ENCODE data around the gene OR5M11. TPM values are rescaled to one million over a fixed set of nuclear protein-coding genes. Genes with fewer than 3 reads are reported as not detected.

The OR5M11 gene
- polyA plus RNA-seq, 1 donor from 2014 or later, result not detected

GRCh38 chr11:56495117-56495516, 47.9 kb downstream of the OR5M11 start:
- Histone ChIP-seq H3K4me3 (ENCODE audit: low read length) (no peak overlapping the region), H3K9me3 (ENCODE audit: low read length) (no peaks in the 10 kb centered on the region), H3K27me3 (ENCODE audit: insufficient read depth, low read depth, low read length) (no peaks in the 10 kb centered on the region), H3K36me3 (ENCODE audit: insufficient read depth, low read length) (no peaks in the 10 kb centered on the region), H3K79me2 (replicated peaks; ENCODE audit: insufficient read depth, low read length) (no peaks in the 10 kb centered on the region), H3K9ac (ENCODE audit: low read length) (no peak overlapping the region), H4K20me1 (ENCODE audit: insufficient read depth) (no peaks in the 10 kb centered on the region), H2AFZ (ENCODE audit: low read depth, low read length) (no peak overlapping the region), H3K9me2 (ENCODE audit: insufficient read depth, low read length) (no peaks in the 10 kb centered on the region), H3K4me2 (ENCODE audit: low read length) (no peak overlapping the region), H3K27ac (ENCODE audit: low read length) (no peak overlapping the region), H3F3A (ENCODE audit: insufficient read depth, low read length, poor library complexity, severe bottlenecking) (no peaks in the 10 kb centered on the region)
- TF ChIP-seq POLR2AphosphoS5 (IDR thresholded peaks at IDR 0.05) (no peak), EP300 (conservative IDR thresholded peaks at IDR 0.05; ENCODE audit: poor library complexity, severe bottlenecking) (no peak), MXI1 (conservative IDR thresholded peaks at IDR 0.05; ENCODE audit: poor library complexity, severe bottlenecking) (no peak), CTCF (IDR thresholded peaks at IDR 0.05; ENCODE audit: poor library complexity, severe bottlenecking) (no peak), RAD21 (conservative IDR thresholded peaks at IDR 0.05) (no peak), SMC3 (conservative IDR thresholded peaks at IDR 0.05; ENCODE audit: poor library complexity) (no peak), TAF1 (IDR thresholded peaks at IDR 0.05; ENCODE audit: low read depth) (no peak), REST (IDR thresholded peaks at IDR 0.05; ENCODE audit: borderline replicate concordance) (no peak), EZH2 (IDR thresholded peaks at IDR 0.05; ENCODE audit: borderline replicate concordance, insufficient read depth, low read length, poor library complexity, severe bottlenecking) (no peak)

Other genes with a start within 250 kb of the OR5M11 start
- gene OR8K3, start 228.1 kb downstream of the OR5M11 start, polyA plus RNA-seq, result not detected in 2 replicates
- 0.60 TPM in 1 of 2 replicates, not detected in the other for gene OR8K1, start 197.2 kb downstream of the OR5M11 start, polyA plus RNA-seq
- not detected in 2 replicates for gene OR8J1, start 189.0 kb downstream of the OR5M11 start, polyA plus RNA-seq
- not detected in 2 replicates for gene OR8U1, start 167.6 kb downstream of the OR5M11 start, polyA plus RNA-seq
- not detected in 2 replicates for gene OR5AL1, start 130.6 kb downstream of the OR5M11 start, polyA plus RNA-seq
- not detected in 2 replicates for gene OR5M3, start 69.9 kb downstream of the OR5M11 start, polyA plus RNA-seq
- not detected in 2 replicates for gene OR5M8, start 51.9 kb downstream of the OR5M11 start, polyA plus RNA-seq
- not detected in 2 replicates for gene OR5M10, start 34.5 kb upstream of the OR5M11 start, polyA plus RNA-seq
- not detected in 2 replicates for gene OR5M1, start 71.6 kb upstream of the OR5M11 start, polyA plus RNA-seq
- gene OR5AP2, start 99.2 kb upstream of the OR5M11 start, polyA plus RNA-seq, result not detected in 2 replicates
- not detected in 2 replicates for gene OR5AR1, start 120.4 kb upstream of the OR5M11 start, polyA plus RNA-seq
- not detected in 2 replicates for gene OR9G1, start 155.8 kb upstream of the OR5M11 start, polyA plus RNA-seq
- not detected in 2 replicates for gene OR9G4, start 205.4 kb upstream of the OR5M11 start, polyA plus RNA-seq